H1 (cell line): ENCODE data around the gene TMEM161A. TPM values are rescaled to one million over a fixed set of nuclear protein-coding genes. Genes with fewer than 3 reads are reported as not detected.

Experiments used
- BACH1 ChIP-seq: IDR thresholded peaks from 2 replicates; pipeline ENCODE4 v1.6.1; 2012; ENCODE audit warnings: low read length, improper control_type of control experiment
- BCL11A ChIP-seq, 2 experiments: IDR thresholded peaks; one replicate each; pipeline ENCODE4 v1.6.1; 2011; ENCODE audit warnings: low read depth in 2 of 2, low read length in 2 of 2, mild to moderate bottlenecking in 2 of 2
- CEBPB ChIP-seq: IDR thresholded peaks from 2 replicates; pipeline ENCODE4 v1.6.1; 2012; ENCODE audit warnings: low read depth, low read length
- CREB1 ChIP-seq: IDR thresholded peaks from 2 replicates; pipeline ENCODE4 v1.6.1; 2012; ENCODE audit warnings: inconsistent platforms
- EGR1 ChIP-seq: IDR thresholded peaks from 2 replicates; pipeline ENCODE4 v1.6.1; 2011; ENCODE audit warnings: low read depth, low read length, borderline replicate concordance
- GTF2F1 ChIP-seq: IDR thresholded peaks from 2 replicates; pipeline ENCODE4 v1.6.1; 2012; ENCODE audit warnings: low read depth, low read length, improper control_type of control experiment, borderline replicate concordance
- KDM1A ChIP-seq: fragments of 200-600, 300-600 bp; sonication (generic); IDR thresholded peaks from 2 replicates; pipeline ENCODE4 v1.7.1; 2016; ENCODE audit warnings: mild to moderate bottlenecking, low read length, borderline replicate concordance
- NANOG ChIP-seq: IDR thresholded peaks from 2 replicates; pipeline ENCODE4 v1.6.1; 2011; ENCODE audit warnings: low read length, low read depth, mild to moderate bottlenecking, inconsistent platforms; ENCODE audit not compliant: insufficient read depth, poor library complexity, severe bottlenecking
- RFX5 ChIP-seq: IDR thresholded peaks from 2 replicates; pipeline ENCODE4 v1.6.1; 2011; ENCODE audit warnings: low read depth, low read length, improper control_type of control experiment, borderline replicate concordance
- SAP30 ChIP-seq: fragments of 300-600 bp; sonication (generic); IDR thresholded peaks from 2 replicates; pipeline ENCODE4 v1.7.1; 2012; ENCODE audit warnings: low read length, moderate library complexity, mild to moderate bottlenecking, inconsistent platforms; ENCODE audit not compliant: insufficient read depth, insufficient replicate concordance
- SIN3A ChIP-seq, 2 experiments: IDR thresholded peaks in 1 of 2; conservative IDR thresholded peaks in 1 of 2; 2 replicates each; pipeline ENCODE4 v1.6.1; 2011 to 2012; ENCODE audit warnings: low read length in 2 of 2, improper control_type of control experiment in 1 of 2, low read depth in 1 of 2, mild to moderate bottlenecking in 1 of 2
- SIX5 ChIP-seq: IDR thresholded peaks from 2 replicates; pipeline ENCODE4 v1.6.1; 2011; ENCODE audit warnings: mild to moderate bottlenecking, low read depth, low read length
- SP1 ChIP-seq: IDR thresholded peaks from 2 replicates; pipeline ENCODE4 v1.6.1; 2011; ENCODE audit warnings: low read depth, low read length
- SP2 ChIP-seq: IDR thresholded peaks from 2 replicates; pipeline ENCODE4 v1.6.1; 2012; ENCODE audit warnings: mild to moderate bottlenecking, low read length, inconsistent platforms
- TAF7 ChIP-seq: optimal IDR thresholded peaks from 2 replicates; pipeline ENCODE3; 2011; ENCODE audit warnings: low read depth, mild to moderate bottlenecking, inconsistent platforms, low read length, moderate library complexity, borderline replicate concordance
- polyA plus RNA-seq, 7 experiments: library from polyadenylated mRNA; depleted of rRNA in 3 of 7; stranded (reverse) in 5 of 7; unstranded in 2 of 7; fragments of >200 nt in 5 of 7; fragments of 200-250 nt in 2 of 7; gene quantifications; 1 replicate in 5 of 7; 2 replicates in 1 of 7; 4 replicates in 1 of 7; pipeline versions ENCODE4 v1.2.1 to v1.2.3, GENCODE V29; 2011 to 2013; ENCODE audit warnings: missing spikeins in 2 of 7, mixed read lengths in 2 of 7
- total RNA-seq: library from RNA; stranded (reverse); fragmentation: NEBNext Ultra II Directional; extraction: Animal tissue kit (Norgen Biotek cat#: 25700); gene quantifications from 2 replicates; pipeline ENCODE4 v1.2.1, GENCODE V29; 2021

Gene TMEM161A
- total and polyA plus RNA-seq, 2 of the 8 experiments (the other 6 are each of a cell fraction or from before 2014, with no cell fraction given), result 47.8 to 103 TPM

GRCh38 chr19:19145684-19146608, 7.7 kb upstream of the TMEM161A start (continued):
- no peak for TF ChIP-seq SP1
- no peak for TF ChIP-seq TAF7
- TF ChIP-seq SP2, result no peak
- TF ChIP-seq BACH1, result no peak
- TF ChIP-seq CEBPB, result no peak
- peak in 1 of 2 experiments; percentile 59; a peak in 1 of 4 replicates for TF ChIP-seq SIN3A (conservative IDR thresholded peaks at IDR 0.05 in 1 of 2, IDR thresholded peaks at IDR 0.05 in 1 of 2; ENCODE audit: low read depth in 1 of 2, low read length in 2 of 2)
- TF ChIP-seq SAP30, result no peak
- TF ChIP-seq KDM1A, result no peak
- TF ChIP-seq RFX5, result no peak
- TF ChIP-seq EGR1, result 0 out of 2 replicates have a peak, but pooled peaks have one; percentile 35
- TF ChIP-seq NANOG, result no peak
- TF ChIP-seq SIX5, result no peak
- TF ChIP-seq BCL11A (IDR thresholded peaks at IDR 0.05; ENCODE audit: low read depth in 2 of 2, low read length in 2 of 2), result no peak
- TF ChIP-seq CREB1, result peak; percentile 45; the same call in 1 of the 2 replicates
- TF ChIP-seq GTF2F1, result no peak
